ENCODE measurements around the gene POLD1. TPM values are rescaled to one million over a fixed set of nuclear protein-coding genes. Genes with fewer than 3 reads are reported as not detected.
A peak's percentile ranks its signal among the peaks of the same experiment; 100 is the strongest.

Gene POLD1
- total and polyA plus RNA-seq, 2 of the 13 experiments (the other 11 are each of a cell fraction or from before 2014, with no cell fraction given), result 17.4 to 54.0 TPM

DNA sequence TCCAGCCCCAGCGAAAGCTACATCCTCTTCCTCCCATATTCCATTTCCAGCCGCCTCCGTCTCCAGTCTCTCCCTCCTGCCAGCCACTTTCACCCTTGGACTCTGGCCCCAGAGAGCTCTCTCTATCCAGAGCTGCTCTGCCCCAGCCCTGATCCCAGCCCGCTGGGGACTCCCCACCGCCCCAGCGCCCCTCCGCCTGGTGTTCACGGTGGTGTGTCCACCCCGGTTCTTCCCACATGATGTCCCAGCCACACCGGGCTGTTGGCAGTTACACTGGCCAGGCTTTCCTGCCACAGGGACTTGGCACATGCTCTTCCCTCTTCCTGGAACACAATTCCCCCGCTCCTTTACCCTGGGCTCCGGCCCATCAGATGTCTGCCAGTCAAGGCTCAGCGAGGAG is 80.9 kb downstream of the POLD1 start (continued):
- TF ChIP-seq, protein P1, sequence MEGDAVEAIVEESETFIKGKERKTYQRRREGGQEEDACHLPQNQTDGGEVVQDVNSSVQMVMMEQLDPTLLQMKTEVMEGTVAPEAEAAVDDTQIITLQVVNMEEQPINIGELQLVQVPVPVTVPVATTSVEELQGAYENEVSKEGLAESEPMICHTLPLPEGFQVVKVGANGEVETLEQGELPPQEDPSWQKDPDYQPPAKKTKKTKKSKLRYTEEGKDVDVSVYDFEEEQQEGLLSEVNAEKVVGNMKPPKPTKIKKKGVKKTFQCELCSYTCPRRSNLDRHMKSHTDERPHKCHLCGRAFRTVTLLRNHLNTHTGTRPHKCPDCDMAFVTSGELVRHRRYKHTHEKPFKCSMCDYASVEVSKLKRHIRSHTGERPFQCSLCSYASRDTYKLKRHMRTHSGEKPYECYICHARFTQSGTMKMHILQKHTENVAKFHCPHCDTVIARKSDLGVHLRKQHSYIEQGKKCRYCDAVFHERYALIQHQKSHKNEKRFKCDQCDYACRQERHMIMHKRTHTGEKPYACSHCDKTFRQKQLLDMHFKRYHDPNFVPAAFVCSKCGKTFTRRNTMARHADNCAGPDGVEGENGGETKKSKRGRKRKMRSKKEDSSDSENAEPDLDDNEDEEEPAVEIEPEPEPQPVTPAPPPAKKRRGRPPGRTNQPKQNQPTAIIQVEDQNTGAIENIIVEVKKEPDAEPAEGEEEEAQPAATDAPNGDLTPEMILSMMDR (CRISPR knock-in tag; IDR thresholded peaks at IDR 0.05), result peak; percentile 10; the same call in 1 of the 2 replicates
- 0 out of 2 replicates have a peak, but pooled peaks have one; percentile 31 for TF ChIP-seq PHF8 (CRISPR knock-in tag; IDR thresholded peaks at IDR 0.05)
- TF ChIP-seq, protein P2, sequence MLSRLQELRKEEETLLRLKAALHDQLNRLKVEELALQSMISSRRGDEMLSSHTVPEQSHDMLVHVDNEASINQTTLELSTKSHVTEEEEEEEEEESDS (CRISPR knock-in tag; IDR thresholded peaks at IDR 0.05; ENCODE audit: borderline replicate concordance), result no peak
- TF ChIP-seq HOXA3 (CRISPR knock-in tag; IDR thresholded peaks at IDR 0.05), result 0 out of 2 replicates have a peak, but pooled peaks have one; percentile 12
- TF ChIP-seq ZNF20 (CRISPR knock-in tag; IDR thresholded peaks at IDR 0.05), result no peak
- TF ChIP-seq, protein P3, sequence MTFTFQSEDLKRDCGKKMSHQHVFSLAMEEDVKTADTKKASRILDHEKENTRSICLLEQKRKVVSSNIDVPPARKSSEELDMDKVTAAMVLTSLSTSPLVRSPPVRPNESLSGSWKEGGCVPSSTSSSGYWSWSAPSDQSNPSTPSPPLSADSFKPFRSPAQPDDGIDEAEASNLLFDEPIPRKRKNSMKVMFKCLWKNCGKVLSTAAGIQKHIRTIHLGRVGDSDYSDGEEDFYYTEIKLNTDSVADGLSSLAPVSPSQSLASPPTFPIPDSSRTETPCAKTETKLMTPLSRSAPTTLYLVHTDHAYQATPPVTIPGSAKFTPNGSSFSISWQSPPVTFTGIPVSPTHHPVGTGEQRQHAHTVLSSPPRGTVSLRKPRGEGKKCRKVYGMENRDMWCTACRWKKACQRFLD (CRISPR knock-in tag; IDR thresholded peaks at IDR 0.05; ENCODE audit: borderline replicate concordance), result 0 out of 2 replicates have a peak, but pooled peaks have one; percentile 40
- TF ChIP-seq KDM1A (CRISPR knock-in tag; IDR thresholded peaks at IDR 0.05), result 0 out of 2 replicates have a peak, but pooled peaks have one; percentile 55
- no peak for TF ChIP-seq BCL6 (CRISPR knock-in tag; IDR thresholded peaks at IDR 0.05)
- TF ChIP-seq ZNF331 (CRISPR knock-in tag; IDR thresholded peaks at IDR 0.05), result no peak
- TF ChIP-seq RBFOX2 (IDR thresholded peaks at IDR 0.05; ENCODE audit: low read depth, low read length), result no peak
- 0 out of 2 replicates have a peak, but pooled peaks have one; percentile 46 for TF ChIP-seq CHD4 (IDR thresholded peaks at IDR 0.05; ENCODE audit: borderline replicate concordance, low read length)
- TF ChIP-seq, protein P4, sequence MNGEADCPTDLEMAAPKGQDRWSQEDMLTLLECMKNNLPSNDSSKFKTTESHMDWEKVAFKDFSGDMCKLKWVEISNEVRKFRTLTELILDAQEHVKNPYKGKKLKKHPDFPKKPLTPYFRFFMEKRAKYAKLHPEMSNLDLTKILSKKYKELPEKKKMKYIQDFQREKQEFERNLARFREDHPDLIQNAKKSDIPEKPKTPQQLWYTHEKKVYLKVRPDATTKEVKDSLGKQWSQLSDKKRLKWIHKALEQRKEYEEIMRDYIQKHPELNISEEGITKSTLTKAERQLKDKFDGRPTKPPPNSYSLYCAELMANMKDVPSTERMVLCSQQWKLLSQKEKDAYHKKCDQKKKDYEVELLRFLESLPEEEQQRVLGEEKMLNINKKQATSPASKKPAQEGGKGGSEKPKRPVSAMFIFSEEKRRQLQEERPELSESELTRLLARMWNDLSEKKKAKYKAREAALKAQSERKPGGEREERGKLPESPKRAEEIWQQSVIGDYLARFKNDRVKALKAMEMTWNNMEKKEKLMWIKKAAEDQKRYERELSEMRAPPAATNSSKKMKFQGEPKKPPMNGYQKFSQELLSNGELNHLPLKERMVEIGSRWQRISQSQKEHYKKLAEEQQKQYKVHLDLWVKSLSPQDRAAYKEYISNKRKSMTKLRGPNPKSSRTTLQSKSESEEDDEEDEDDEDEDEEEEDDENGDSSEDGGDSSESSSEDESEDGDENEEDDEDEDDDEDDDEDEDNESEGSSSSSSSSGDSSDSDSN (CRISPR knock-in tag; IDR thresholded peaks at IDR 0.05), result peak; percentile 13; the same call in 1 of the 2 replicates
- TF ChIP-seq, protein P5, sequence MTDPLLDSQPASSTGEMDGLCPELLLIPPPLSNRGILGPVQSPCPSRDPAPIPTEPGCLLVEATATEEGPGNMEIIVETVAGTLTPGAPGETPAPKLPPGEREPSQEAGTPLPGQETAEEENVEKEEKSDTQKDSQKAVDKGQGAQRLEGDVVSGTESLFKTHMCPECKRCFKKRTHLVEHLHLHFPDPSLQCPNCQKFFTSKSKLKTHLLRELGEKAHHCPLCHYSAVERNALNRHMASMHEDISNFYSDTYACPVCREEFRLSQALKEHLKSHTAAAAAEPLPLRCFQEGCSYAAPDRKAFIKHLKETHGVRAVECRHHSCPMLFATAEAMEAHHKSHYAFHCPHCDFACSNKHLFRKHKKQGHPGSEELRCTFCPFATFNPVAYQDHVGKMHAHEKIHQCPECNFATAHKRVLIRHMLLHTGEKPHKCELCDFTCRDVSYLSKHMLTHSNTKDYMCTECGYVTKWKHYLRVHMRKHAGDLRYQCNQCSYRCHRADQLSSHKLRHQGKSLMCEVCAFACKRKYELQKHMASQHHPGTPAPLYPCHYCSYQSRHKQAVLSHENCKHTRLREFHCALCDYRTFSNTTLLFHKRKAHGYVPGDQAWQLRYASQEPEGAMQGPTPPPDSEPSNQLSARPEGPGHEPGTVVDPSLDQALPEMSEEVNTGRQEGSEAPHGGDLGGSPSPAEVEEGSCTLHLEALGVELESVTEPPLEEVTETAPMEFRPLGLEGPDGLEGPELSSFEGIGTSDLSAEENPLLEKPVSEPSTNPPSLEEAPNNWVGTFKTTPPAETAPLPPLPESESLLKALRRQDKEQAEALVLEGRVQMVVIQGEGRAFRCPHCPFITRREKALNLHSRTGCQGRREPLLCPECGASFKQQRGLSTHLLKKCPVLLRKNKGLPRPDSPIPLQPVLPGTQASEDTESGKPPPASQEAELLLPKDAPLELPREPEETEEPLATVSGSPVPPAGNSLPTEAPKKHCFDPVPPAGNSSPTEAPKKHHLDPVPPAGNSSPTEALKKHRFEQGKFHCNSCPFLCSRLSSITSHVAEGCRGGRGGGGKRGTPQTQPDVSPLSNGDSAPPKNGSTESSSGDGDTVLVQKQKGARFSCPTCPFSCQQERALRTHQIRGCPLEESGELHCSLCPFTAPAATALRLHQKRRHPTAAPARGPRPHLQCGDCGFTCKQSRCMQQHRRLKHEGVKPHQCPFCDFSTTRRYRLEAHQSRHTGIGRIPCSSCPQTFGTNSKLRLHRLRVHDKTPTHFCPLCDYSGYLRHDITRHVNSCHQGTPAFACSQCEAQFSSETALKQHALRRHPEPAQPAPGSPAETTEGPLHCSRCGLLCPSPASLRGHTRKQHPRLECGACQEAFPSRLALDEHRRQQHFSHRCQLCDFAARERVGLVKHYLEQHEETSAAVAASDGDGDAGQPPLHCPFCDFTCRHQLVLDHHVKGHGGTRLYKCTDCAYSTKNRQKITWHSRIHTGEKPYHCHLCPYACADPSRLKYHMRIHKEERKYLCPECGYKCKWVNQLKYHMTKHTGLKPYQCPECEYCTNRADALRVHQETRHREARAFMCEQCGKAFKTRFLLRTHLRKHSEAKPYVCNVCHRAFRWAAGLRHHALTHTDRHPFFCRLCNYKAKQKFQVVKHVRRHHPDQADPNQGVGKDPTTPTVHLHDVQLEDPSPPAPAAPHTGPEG (CRISPR knock-in tag; IDR thresholded peaks at IDR 0.05), result no peak
- no peak for TF ChIP-seq ZNF766 (CRISPR knock-in tag; IDR thresholded peaks at IDR 0.05; ENCODE audit: borderline replicate concordance)
- TF ChIP-seq, protein P6, sequence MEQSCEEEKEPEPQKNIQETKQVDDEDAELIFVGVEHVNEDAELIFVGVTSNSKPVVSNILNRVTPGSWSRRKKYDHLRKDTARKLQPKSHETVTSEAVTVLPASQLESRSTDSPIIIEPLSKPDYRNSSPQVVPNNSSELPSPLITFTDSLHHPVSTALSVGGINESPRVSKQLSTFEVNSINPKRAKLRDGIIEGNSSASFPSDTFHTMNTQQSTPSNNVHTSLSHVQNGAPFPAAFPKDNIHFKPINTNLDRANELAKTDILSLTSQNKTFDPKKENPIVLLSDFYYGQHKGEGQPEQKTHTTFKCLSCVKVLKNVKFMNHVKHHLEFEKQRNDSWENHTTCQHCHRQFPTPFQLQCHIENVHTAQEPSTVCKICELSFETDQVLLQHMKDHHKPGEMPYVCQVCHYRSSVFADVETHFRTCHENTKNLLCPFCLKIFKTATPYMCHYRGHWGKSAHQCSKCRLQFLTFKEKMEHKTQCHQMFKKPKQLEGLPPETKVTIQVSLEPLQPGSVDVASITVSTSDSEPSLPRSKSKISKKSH (CRISPR knock-in tag; IDR thresholded peaks at IDR 0.05; ENCODE audit: borderline replicate concordance), result peak; percentile 50; the same call in 1 of the 2 replicates

Data from HepG2 (cell line).